ENCODE data around the gene ZNF2.
A peak's percentile ranks its signal among the peaks of the same experiment; 100 is the strongest.

Gene ZNF2

DNA sequence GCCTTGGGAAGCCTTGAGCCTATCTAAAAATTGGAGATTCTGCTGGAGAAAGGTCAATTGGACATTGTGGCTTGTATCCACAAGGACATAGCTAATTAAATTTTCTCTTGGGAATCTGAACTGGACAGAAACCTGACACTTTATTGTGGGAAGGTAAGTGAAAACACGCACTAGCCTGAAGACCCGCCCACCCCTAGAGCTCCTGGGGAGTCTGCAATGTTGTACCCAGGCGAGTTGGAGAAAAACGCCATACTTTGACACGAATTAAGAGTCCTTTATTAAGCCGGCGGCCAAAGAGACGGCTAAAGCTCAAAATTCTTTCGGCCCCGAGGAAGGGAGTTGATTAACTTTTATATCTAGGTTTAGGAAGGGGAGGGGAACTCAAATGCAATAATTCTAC, 40.5 kb downstream of the ZNF2 start:
- DNase-seq (ENCODE audit: low spot score) = no peak

DNA sequence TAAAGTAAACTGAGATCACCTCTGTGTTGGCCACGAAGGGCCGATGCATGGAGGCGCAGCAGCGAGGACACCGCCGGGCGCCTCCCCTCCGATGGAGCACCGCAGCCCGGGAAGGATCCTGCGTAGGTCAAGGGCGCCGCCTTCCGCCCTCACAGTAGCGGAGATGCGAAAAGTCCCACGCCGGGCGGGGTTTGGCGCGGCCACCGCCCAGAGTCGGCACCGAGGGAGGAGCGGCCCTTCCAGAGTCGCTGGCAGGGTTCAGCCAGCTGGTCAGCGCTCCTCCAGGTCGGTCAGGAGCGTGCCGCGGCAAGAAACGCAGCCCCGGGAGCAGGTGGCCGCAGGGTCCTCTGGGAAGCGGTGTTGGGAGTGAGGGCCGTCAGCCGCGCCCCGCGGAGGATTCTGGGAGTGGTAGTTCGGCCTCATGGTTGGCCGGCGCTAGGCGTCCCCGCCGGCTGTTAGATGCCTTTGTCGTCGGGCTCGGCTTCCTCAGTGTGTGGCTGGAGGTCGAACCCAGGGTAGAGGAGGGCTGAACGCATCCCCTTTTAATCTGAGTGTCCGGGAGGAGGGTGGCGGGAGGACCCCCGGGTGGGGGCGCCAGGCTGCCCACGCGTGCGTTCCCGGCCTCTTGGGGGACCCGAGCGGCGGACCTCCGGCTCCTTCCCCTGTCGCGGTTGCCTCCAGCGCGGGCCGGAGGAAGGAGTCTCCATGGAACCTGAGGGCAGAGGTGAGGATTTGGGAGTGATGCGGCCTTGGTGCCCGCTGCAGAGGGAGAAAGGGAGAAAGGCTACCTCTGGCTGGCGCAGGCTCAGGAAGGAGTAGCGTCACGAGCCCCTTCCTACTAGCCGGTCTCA, 41.7 kb downstream of the ZNF2 start, which contains the start of gene ZNF892:
ZNF892 (plus strand) TSS at position 411 of the 851 bp plus-strand sequence; CDS start at position 706, 295 bp downstream.
- peak; percentile 92 for DNase-seq (ENCODE audit: low spot score)

DNA sequence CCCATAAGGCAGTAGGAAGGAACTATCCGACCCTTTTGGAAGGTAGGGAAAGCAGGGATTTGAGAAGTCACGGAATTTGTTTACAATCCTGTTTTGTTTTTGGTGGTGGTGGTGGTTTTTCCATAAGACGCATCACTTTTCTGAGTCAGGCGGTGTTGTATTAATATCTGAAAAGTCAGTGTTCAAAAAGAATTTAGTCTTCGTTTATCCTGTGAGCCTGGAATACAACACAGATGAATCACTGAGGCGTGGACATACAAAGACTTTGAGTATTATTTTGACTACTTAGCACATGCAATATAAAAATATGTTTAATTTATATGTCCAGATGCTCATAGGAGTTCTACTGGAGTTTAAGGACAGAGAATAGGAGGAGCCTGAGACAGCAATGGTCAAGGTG, 42.5 kb downstream of the ZNF2 start:
- DNase-seq (ENCODE audit: low spot score) = no peak

DNA sequence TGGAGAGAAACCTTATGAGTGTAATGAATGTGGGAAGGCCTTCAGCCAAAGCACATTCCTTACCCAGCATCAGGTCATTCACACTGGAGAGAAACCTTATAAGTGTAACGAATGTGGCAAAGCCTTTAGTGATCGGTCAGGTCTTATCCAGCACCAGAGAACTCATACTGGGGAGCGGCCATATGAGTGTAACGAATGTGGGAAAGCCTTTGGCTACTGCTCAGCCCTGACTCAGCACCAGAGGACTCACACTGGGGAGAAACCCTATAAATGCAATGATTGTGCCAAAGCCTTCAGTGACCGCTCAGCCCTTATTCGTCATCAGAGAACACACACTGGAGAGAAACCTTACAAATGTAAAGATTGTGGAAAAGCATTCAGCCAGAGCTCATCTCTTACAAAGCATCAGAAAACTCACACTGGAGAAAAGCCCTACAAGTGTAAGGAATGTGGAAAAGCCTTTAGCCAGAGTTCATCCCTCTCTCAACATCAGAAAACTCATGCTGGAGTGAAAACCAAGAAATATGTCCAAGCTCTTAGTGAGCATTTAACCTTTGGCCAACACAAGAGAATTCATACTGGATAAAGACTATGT, 49.5 kb downstream of the ZNF2 start:
- no peak for DNase-seq (ENCODE audit: low spot score)

DNA sequence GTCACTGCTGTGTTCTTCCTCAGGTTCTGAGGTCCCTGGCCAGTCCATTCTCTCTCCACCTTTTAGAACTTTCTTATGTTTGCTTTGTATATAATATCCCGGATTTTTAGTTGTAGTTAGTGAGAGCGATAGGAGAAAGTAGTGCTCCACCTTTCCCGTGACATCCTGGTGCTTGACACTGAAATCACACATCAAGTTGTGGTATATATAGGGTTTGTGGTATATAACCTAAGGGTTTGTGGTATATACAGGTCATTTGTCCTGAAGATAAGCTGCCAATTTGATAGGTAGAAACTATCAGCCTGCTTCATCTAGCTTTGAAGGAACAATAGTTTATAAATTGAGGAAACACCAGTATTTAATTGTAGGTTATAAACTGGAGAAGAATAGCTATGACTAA, 54.8 kb downstream of the ZNF2 start:
- no peak for DNase-seq (ENCODE audit: low spot score)

DNA sequence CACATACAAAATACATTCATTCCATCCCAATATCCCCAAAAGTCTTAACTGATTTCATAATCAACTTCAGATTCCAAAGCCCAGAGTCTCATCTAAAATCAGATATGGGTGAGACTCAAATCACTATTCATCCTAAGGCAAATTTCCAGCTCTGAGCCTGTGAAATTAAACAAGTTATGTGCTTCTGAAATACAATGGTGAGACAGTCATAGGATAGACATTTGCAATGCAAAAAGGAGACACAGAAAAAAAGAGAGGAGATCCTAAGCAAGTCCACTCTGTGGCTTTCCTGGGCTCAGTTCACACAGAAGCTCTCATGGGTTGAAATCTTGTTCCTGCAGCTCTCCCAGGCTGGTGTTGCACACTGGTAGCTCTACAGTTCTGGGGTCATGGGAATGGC, 60.0 kb downstream of the ZNF2 start:
- no peak for DNase-seq (ENCODE audit: low spot score)

DNA sequence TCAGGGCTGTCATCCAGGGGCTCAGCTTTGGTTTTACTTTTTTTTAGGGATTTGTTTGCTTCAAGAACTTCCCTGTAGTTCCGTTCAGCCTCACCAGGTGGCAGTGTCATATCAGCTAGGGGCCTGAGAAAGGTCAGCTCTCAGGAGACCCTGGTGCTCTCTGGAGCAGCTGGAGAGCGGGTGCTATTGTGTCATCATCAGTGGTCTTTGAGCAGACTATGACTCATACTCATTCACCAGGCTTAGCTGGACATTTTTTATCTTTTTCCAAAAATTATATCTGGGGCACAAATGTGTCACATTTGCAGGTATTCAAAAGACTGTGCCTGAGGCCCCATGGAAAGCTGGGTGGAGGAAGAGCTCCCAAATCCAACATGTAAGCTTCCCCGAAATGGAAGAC, 66.1 kb downstream of the ZNF2 start:
- peak; percentile 83 for DNase-seq (ENCODE audit: low spot score)

DNA sequence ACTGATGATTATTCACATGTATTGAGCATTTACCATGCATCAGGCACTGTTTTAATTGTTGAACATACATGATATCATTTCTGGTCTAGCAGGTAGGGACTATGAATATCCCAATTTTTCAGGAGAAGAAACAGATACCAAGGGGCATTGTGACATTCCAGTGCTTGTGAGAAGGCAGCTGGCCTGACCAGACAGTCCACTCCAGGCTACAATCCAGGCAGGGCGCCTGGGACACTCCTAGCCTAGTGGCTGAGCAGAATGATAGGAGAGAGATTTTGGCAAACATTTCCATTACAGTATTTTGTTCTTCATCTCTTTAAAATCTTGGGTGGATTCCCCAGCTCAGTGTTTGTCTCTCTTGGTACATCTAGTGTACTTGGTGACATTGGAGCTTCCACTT, 66.6 kb downstream of the ZNF2 start:
- DNase-seq (ENCODE audit: low spot score) = no peak

Data from Ammon's horn (tissue), 1 donor.